ENCODE measurements around the gene TMEM255B. TPM values are rescaled to one million over a fixed set of nuclear protein-coding genes. Genes with fewer than 3 reads are reported as not detected.

TMEM255B gene
- total RNA-seq, 1 experiment from 2014 or later, result 7.7 TPM

DNA sequence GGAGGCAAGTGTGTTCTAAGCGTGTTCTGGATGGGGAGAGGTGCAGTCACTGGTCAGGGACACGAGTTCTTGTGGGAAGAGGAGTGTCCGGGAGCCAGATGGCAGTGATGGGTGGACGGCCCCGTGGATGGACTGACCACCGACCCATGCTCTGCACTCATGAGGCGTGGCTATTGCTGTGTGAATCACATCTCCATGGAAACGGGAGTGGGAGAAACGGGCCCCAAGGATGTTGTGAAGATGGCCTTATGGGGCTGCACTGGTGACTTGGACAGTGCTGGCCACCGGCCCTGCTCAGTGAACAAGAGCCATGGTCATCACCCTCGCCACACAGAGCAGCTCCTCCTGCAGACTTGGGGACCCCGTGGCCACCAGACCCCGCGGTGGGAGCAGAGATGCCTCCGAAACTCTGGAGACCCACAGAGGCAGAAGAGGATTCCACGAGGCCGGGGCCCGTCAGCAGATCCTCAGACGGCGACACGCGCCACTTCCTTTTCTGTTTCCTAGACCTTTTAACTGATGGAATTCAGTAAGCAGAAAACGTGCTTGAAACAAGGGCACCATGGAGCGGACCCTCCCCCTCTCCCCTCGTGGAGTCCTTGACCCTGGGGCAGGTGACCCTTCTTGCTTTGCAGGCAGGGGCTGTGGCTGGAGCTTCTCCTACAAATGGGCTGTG lies 57.4 kb downstream of the TMEM255B start:
- H3K9ac ChIP-seq (ENCODE audit: low read length), result peak overlapping the region; percentile 97

More for the DNA sequence above, 57.4 kb downstream of the TMEM255B start:
- CTCF ChIA-PET, result no interaction called here
- intact Hi-C loops (cut with micrococcal nuclease), result no loop called here
- peaks cover 9 to 23% of the 10 kb centered on the region in 2 experiments for H3K4me1 ChIP-seq (ENCODE audit: control insufficient read depth in 1 of 2, insufficient read depth in 2 of 2, low read length in 2 of 2)
- DNase-seq (ENCODE audit: low read depth, low spot score) (no peak), ATAC-seq (peak; percentile 39)
- no peaks in the 10 kb centered on the region for H3K9me3 ChIP-seq (ENCODE audit: control insufficient read depth in 1 of 2, insufficient read depth in 1 of 2, low read depth in 1 of 2, low read length in 2 of 2)
- peaks cover 8 to 17% of the 10 kb centered on the region in 2 experiments; a peak in 2 of 4 replicates for H3K36me3 ChIP-seq (ENCODE audit: control insufficient read depth in 1 of 2, insufficient read depth in 2 of 2, low read length in 2 of 2)
- no peaks in the 10 kb centered on the region for H3K9me2 ChIP-seq (ENCODE audit: insufficient read depth)
- peak overlapping the region; percentile 87 for H3K4me2 ChIP-seq (ENCODE audit: low read length)
- no TSS peak for BruUV-seq (replicated peaks)
- RAD21 ChIA-PET (ENCODE audit: low non-redundant PET in 1 of 2, low total read pairs in 2 of 2, uncharacterized antibody in 2 of 2, unreplicated experiment in 2 of 2), result no interaction called here
- H3K4me3 ChIP-seq (replicated peaks in 1 of 2; ENCODE audit: low read depth in 1 of 2, low read length in 2 of 2), result peak overlapping the region; percentile 94 to 100
- POLR2A ChIA-PET, result no interaction called here
- H3K27ac ChIP-seq (ENCODE audit: low read depth, low read length), result peak overlapping the region; percentile 62
- H2AFZ ChIP-seq (ENCODE audit: low read depth, low read length, poor library complexity, severe bottlenecking), result no peak overlapping the region
- no peaks in the 10 kb centered on the region for H3K27me3 ChIP-seq (ENCODE audit: insufficient read depth, low read length)
- TF ChIP-seq, protein P1, sequence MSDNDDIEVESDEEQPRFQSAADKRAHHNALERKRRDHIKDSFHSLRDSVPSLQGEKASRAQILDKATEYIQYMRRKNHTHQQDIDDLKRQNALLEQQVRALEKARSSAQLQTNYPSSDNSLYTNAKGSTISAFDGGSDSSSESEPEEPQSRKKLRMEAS (IDR thresholded peaks at IDR 0.05), result no peak
- TF ChIP-seq CEBPB (IDR thresholded peaks at IDR 0.05; ENCODE audit: low read depth), result no peak
- no peak for TF ChIP-seq EZH2phosphoT487 (IDR thresholded peaks at IDR 0.05; ENCODE audit: borderline replicate concordance)
- TF ChIP-seq ELF1 (IDR thresholded peaks at IDR 0.05; ENCODE audit: borderline replicate concordance, low read depth), result no peak
- TF ChIP-seq, protein P2, sequence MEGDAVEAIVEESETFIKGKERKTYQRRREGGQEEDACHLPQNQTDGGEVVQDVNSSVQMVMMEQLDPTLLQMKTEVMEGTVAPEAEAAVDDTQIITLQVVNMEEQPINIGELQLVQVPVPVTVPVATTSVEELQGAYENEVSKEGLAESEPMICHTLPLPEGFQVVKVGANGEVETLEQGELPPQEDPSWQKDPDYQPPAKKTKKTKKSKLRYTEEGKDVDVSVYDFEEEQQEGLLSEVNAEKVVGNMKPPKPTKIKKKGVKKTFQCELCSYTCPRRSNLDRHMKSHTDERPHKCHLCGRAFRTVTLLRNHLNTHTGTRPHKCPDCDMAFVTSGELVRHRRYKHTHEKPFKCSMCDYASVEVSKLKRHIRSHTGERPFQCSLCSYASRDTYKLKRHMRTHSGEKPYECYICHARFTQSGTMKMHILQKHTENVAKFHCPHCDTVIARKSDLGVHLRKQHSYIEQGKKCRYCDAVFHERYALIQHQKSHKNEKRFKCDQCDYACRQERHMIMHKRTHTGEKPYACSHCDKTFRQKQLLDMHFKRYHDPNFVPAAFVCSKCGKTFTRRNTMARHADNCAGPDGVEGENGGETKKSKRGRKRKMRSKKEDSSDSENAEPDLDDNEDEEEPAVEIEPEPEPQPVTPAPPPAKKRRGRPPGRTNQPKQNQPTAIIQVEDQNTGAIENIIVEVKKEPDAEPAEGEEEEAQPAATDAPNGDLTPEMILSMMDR (IDR thresholded peaks at IDR 0.05 in 2 of 3, conservative IDR thresholded peaks at IDR 0.05 in 1 of 3; ENCODE audit: borderline replicate concordance in 1 of 3, insufficient read depth in 1 of 3, low read depth in 2 of 3, low read length in 2 of 3), result no peak
- peaks cover 58% of the 10 kb centered on the region for H3K79me2 ChIP-seq (ENCODE audit: insufficient read depth, low read length)
- H4K20me1 ChIP-seq (ENCODE audit: insufficient read depth), result no peaks in the 10 kb centered on the region
